IMR-90 (cell line): ENCODE measurements around the gene ANK3. TPM values are rescaled to one million over a fixed set of nuclear protein-coding genes. Genes with fewer than 3 reads are reported as not detected.

Source experiments
- ATAC-seq: fragments of 200-7000 bp; cut with Tn5 transposase; 2 replicates; pipeline ENCODE4 v1.9.1; 2020; ENCODE audit warnings: low read depth, mild to moderate bottlenecking, moderate library complexity
- BruUV-seq: library from RNA; stranded (reverse); fragments of 400-500 nt; replicated peaks from 2 replicates; lab custom pipeline; 2021; lab: Mats Ljungman, UMichigan
- CTCF ChIA-PET: fragments of 300-600 bp; formaldehyde crosslinking; extraction: SDS; loops from one replicate; lab custom pipeline; 2021; ENCODE audit warnings: antibody characterized with exemption; lab: Yijun Ruan, JAX
- POLR2A ChIA-PET: fragments of 300-600 bp; sonication (Branson Sonifier 250); formaldehyde crosslinking; loops from one replicate; lab custom pipeline; 2022; ENCODE audit warnings: antibody characterized with exemption; ENCODE audit not compliant: unreplicated experiment; lab: Charles Lee
- DNase-seq: peaks from one replicate; pipeline ENCODE4 v3.0.0; 2013
- H2AFZ ChIP-seq: replicated peaks from 2 replicates; pipeline ENCODE3; 2013; ENCODE audit warnings: low read length, mild to moderate bottlenecking; ENCODE audit not compliant: poor library complexity
- H2AK5ac ChIP-seq: 2 replicates; pipeline ENCODE4 v1.6.1; 2013; ENCODE audit warnings: low read depth, low read length, inconsistent platforms
- H2AK9ac ChIP-seq: replicated peaks from 2 replicates; pipeline ENCODE3; 2013; ENCODE audit warnings: mild to moderate bottlenecking, low read depth, low read length, moderate library complexity; ENCODE audit not compliant: poor library complexity
- H2BK120ac ChIP-seq: 2 replicates; pipeline ENCODE4 v1.6.1; 2013; ENCODE audit warnings: low read depth, low read length, inconsistent platforms
- H2BK15ac ChIP-seq: 3 replicates; pipeline ENCODE4 v1.6.1; 2013; ENCODE audit warnings: low read depth, low read length, inconsistent platforms
- H2BK20ac ChIP-seq: 2 replicates; pipeline ENCODE4 v1.6.1; 2013; ENCODE audit warnings: low read depth, mild to moderate bottlenecking, inconsistent platforms, low read length, moderate library complexity
- H2BK5ac ChIP-seq: 2 replicates; pipeline ENCODE4 v1.6.1; 2013; ENCODE audit warnings: mild to moderate bottlenecking, low read depth, low read length, inconsistent platforms; ENCODE audit not compliant: poor library complexity, severe bottlenecking
- H3K14ac ChIP-seq: replicated peaks from 2 replicates; pipeline ENCODE4 v1.6.1; 2013; ENCODE audit warnings: low read depth, low read length, inconsistent platforms
- H3K18ac ChIP-seq: 2 replicates; pipeline ENCODE4 v1.6.1; 2013; ENCODE audit warnings: low read depth, low read length, control low read depth
- H3K23ac ChIP-seq: 2 replicates; pipeline ENCODE4 v1.6.1; 2013; ENCODE audit warnings: low read depth, low read length, inconsistent platforms
- H3K27ac ChIP-seq: 2 replicates; pipeline ENCODE4 v1.5.1; 2013; ENCODE audit warnings: mild to moderate bottlenecking, control low read depth, low read length; ENCODE audit not compliant: insufficient read depth
- H3K27me3 ChIP-seq: 2 replicates; pipeline ENCODE4 v1.6.1; 2013; ENCODE audit warnings: low read length; ENCODE audit not compliant: control insufficient read depth, insufficient read depth
- H3K36me3 ChIP-seq: 2 replicates; pipeline ENCODE4 v1.6.1; 2013; ENCODE audit warnings: low read length, mixed read lengths; ENCODE audit not compliant: control insufficient read depth, insufficient read depth
- H3K4ac ChIP-seq: 2 replicates; pipeline ENCODE4 v1.6.1; 2013; ENCODE audit warnings: low read depth, low read length, inconsistent platforms
- H3K4me1 ChIP-seq: 2 replicates; pipeline ENCODE4 v1.6.1; 2013; ENCODE audit warnings: low read length, mixed read lengths; ENCODE audit not compliant: control insufficient read depth, insufficient read depth
- H3K4me2 ChIP-seq: 2 replicates; pipeline ENCODE4 v1.6.1; 2013; ENCODE audit warnings: low read depth, mild to moderate bottlenecking, control low read depth, low read length, moderate library complexity
- H3K4me3 ChIP-seq: 2 replicates; pipeline ENCODE4 v1.5.1; 2013; ENCODE audit warnings: low read depth, mild to moderate bottlenecking, control low read depth, low read length, moderate library complexity; ENCODE audit not compliant: insufficient read depth
- H3K56ac ChIP-seq: 2 replicates; pipeline ENCODE4 v1.6.1; 2013; ENCODE audit warnings: low read length, inconsistent platforms; ENCODE audit not compliant: insufficient read depth; ENCODE audit errors: extremely low read depth
- H3K79me1 ChIP-seq, 2 experiments: 2 replicates each; pipeline ENCODE4 v1.6.1; 2013; ENCODE audit warnings: low read length in 2 of 2, inconsistent platforms in 1 of 2, low read depth in 1 of 2
- H3K9ac ChIP-seq: 2 replicates; pipeline ENCODE4 v1.6.1; 2013; ENCODE audit warnings: low read depth, low read length, control low read depth
- H3K9me1 ChIP-seq: 2 replicates; pipeline ENCODE4 v1.6.1; 2013; ENCODE audit warnings: low read length, inconsistent platforms; ENCODE audit not compliant: insufficient read depth
- H3K9me3 ChIP-seq: 2 replicates; pipeline ENCODE4 v1.6.1; 2013; ENCODE audit warnings: low read length; ENCODE audit not compliant: control insufficient read depth, insufficient read depth
- H4K20me1 ChIP-seq: 2 replicates; pipeline ENCODE4 v1.6.1; 2013; ENCODE audit warnings: low read length, inconsistent platforms; ENCODE audit not compliant: insufficient read depth
- H4K5ac ChIP-seq: 2 replicates; pipeline ENCODE4 v1.6.1; 2013; ENCODE audit warnings: mild to moderate bottlenecking, low read depth, low read length, control low read depth
- H4K8ac ChIP-seq, 2 experiments: 2 replicates each; pipeline ENCODE4 v1.6.1; 2013; ENCODE audit warnings: low read depth in 2 of 2, low read length in 2 of 2, control low read depth in 1 of 2, inconsistent platforms in 1 of 2
- H4K91ac ChIP-seq: 2 replicates; pipeline ENCODE4 v1.6.1; 2013; ENCODE audit warnings: low read depth, low read length, inconsistent platforms; ENCODE audit not compliant: insufficient read depth
- CEBPB ChIP-seq: IDR thresholded peaks from 2 replicates; pipeline ENCODE4 v1.6.1; 2012; ENCODE audit warnings: low read depth, low read length, improper control_type of control experiment
- CHD1 ChIP-seq: IDR thresholded peaks from 2 replicates; pipeline ENCODE4 v1.6.1; 2012; ENCODE audit warnings: low read depth, low read length, improper control_type of control experiment
- FOS ChIP-seq: fragments of 150-350 bp; IDR thresholded peaks from 2 replicates; pipeline ENCODE4 v1.6.1; 2016; ENCODE audit warnings: low read depth, low read length
- MAFK ChIP-seq: IDR thresholded peaks from 2 replicates; pipeline ENCODE4 v1.6.1; 2012; ENCODE audit warnings: low read depth, low read length, improper control_type of control experiment
- MAZ ChIP-seq: IDR thresholded peaks from 2 replicates; pipeline ENCODE4 v1.6.1; 2012; ENCODE audit warnings: low read depth, mild to moderate bottlenecking, low read length, improper control_type of control experiment, moderate library complexity, borderline replicate concordance
- NFE2L2 ChIP-seq: fragments of 150-350 bp; IDR thresholded peaks from 2 replicates; pipeline ENCODE4 v1.6.1; 2016; ENCODE audit warnings: low read depth, mild to moderate bottlenecking, low read length
- POLR2A ChIP-seq: IDR thresholded peaks from 2 replicates; pipeline ENCODE4 v1.6.1; 2012; ENCODE audit warnings: mild to moderate bottlenecking, low read depth, low read length
- WGBS, 2 experiments: methylation state at CpG; one replicate each; pipeline versions ENCODE4 v1.1.5 to v1.1.7; 2013; ENCODE audit warnings: missing lambda C conversion rate in 2 of 2; ENCODE audit not compliant: insufficient read length in 1 of 2; ENCODE audit errors: extremely low coverage in 2 of 2; 5-methylcytosine and 5-hydroxymethylcytosine counted together
- dilution Hi-C: fragments of 300-500 bp; cut with HindIII; formaldehyde crosslinking; loops from one replicate; pipeline ENCODE4 v1.14.3; 2018; ENCODE audit warnings: low sequenced_read_pairs; ENCODE audit not compliant: unreplicated experiment
- in situ Hi-C: fragments of 300-500 bp; cut with MboI; formaldehyde crosslinking; loops from 3 replicates; pipeline ENCODE4 v1.14.3; 2019; ENCODE audit warnings: low sequenced_read_pairs, inconsistent platforms, mixed read lengths
- intact Hi-C: fragments of 100-400 bp; cut with micrococcal nuclease; formaldehyde crosslinking; loops from 2 replicates; pipeline ENCODE4 v1.10.0; 2022
- polyA plus RNA-seq, 3 experiments: library from polyadenylated mRNA; depleted of rRNA; stranded (reverse); fragments of >200 nt; gene quantifications; 2 replicates each; pipeline ENCODE4 v1.2.3, GENCODE V29; 2012; ENCODE audit warnings: low replicate concordance in 1 of 3
- total RNA-seq: library from RNA; depleted of rRNA; stranded (reverse); fragments of >200 nt; gene quantifications from 2 replicates; pipeline ENCODE4 v1.2.3, GENCODE V29; 2012
- TF ChIP-seq, protein P1 (sequence below): conservative IDR thresholded peaks from 2 replicates; pipeline ENCODE4 v1.5.1; 2012; ENCODE audit warnings: mild to moderate bottlenecking, low read depth, low read length, improper control_type of control experiment
- TF ChIP-seq, protein P2 (sequence below): fragments of 150-350 bp; IDR thresholded peaks from 2 replicates; pipeline ENCODE4 v1.6.1; 2016; ENCODE audit warnings: low read depth, mild to moderate bottlenecking, low read length, moderate library complexity, borderline replicate concordance

The ANK3 gene
- total and polyA plus RNA-seq, 2 of the 4 experiments (the other 2 are of a cell fraction): 0.63 to 1.8 TPM

DNA sequence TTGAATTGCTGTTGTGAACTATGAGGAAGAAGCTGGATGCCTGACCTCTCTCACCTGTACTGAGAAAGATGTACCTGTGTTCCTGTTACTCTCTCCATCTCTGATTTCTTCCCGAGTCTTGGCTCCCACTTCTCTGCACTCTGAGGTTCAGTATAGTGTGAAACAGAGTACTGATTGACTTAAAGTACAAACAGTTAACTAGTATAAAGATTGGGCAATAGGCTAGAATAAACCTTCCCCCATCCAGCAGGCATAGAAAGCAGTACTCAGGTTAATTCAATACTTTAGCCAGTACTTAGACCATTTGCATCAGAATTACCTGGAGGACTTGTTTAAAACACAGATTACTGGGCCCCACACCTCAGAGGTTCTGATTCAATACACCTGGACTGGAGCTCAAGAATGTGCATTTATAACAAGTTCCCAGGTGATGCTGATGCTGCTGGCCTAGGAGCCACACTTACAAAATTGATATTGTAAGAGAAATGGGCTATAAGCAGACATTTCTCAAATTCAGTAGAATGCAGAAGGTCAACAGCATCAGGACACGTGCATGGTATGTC, 51.6 kb downstream of the ANK3 start:
- H4K91ac ChIP-seq: no peak overlapping the region
- H3K79me1 ChIP-seq: no peaks in the 10 kb centered on the region
- TF ChIP-seq, protein P1, sequence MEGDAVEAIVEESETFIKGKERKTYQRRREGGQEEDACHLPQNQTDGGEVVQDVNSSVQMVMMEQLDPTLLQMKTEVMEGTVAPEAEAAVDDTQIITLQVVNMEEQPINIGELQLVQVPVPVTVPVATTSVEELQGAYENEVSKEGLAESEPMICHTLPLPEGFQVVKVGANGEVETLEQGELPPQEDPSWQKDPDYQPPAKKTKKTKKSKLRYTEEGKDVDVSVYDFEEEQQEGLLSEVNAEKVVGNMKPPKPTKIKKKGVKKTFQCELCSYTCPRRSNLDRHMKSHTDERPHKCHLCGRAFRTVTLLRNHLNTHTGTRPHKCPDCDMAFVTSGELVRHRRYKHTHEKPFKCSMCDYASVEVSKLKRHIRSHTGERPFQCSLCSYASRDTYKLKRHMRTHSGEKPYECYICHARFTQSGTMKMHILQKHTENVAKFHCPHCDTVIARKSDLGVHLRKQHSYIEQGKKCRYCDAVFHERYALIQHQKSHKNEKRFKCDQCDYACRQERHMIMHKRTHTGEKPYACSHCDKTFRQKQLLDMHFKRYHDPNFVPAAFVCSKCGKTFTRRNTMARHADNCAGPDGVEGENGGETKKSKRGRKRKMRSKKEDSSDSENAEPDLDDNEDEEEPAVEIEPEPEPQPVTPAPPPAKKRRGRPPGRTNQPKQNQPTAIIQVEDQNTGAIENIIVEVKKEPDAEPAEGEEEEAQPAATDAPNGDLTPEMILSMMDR: no peak
- TF ChIP-seq MAFK (no peak), CEBPB (peak; percentile 50), MAZ (no peak), POLR2A (no peak), FOS (no peak), NFE2L2 (no peak), CHD1 (no peak)
- TF ChIP-seq, protein P2, sequence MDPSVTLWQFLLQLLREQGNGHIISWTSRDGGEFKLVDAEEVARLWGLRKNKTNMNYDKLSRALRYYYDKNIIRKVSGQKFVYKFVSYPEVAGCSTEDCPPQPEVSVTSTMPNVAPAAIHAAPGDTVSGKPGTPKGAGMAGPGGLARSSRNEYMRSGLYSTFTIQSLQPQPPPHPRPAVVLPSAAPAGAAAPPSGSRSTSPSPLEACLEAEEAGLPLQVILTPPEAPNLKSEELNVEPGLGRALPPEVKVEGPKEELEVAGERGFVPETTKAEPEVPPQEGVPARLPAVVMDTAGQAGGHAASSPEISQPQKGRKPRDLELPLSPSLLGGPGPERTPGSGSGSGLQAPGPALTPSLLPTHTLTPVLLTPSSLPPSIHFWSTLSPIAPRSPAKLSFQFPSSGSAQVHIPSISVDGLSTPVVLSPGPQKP: no peak
- H3K9ac ChIP-seq: no peak overlapping the region
- H3K4me2 ChIP-seq: 0 out of 2 replicates have a peak overlapping the region, but pooled peaks have one; percentile 16
- H3K9me1 ChIP-seq: peaks cover 2% of the 10 kb centered on the region; the same call in 1 of the 2 replicates
- dilution Hi-C loops: no loop called here
- no peaks in the 10 kb centered on the region for H4K20me1 ChIP-seq
- no TSS peak for BruUV-seq
- ATAC-seq: peak; percentile 24; the same call in 1 of the 2 replicates
- H2BK15ac ChIP-seq: peak overlapping the region; percentile 56
- H3K27ac ChIP-seq: no peak overlapping the region
- H3K9me3 ChIP-seq: no peaks in the 10 kb centered on the region
- WGBS, 2 experiments: no CpG with 5 or more reads among the region's 2 CpGs
- no peaks in the 10 kb centered on the region for H3K36me3 ChIP-seq
- peak overlapping the region; percentile 27; the same call in 1 of the 2 replicates for H2BK120ac ChIP-seq
- H3K4ac ChIP-seq: peak overlapping the region; percentile 26; the same call in 1 of the 2 replicates
- H4K8ac ChIP-seq: 0 out of 4 replicates have a peak overlapping the region, but pooled peaks of 1 of the 2 experiments have one; percentile 20
- H2AK5ac ChIP-seq: peak overlapping the region; percentile 38; the same call in 1 of the 2 replicates
- H2BK5ac ChIP-seq: no peak overlapping the region
- intact Hi-C loops: no loop called here
- H3K56ac ChIP-seq: no peak overlapping the region
- peak overlapping the region; percentile 75; the same call in 1 of the 2 replicates for H3K18ac ChIP-seq
- in situ Hi-C loops: no loop called here
- no peak overlapping the region for H3K4me3 ChIP-seq
- H3K23ac ChIP-seq: no peak overlapping the region
- POLR2A ChIA-PET: no interaction called here
- peak overlapping the region; percentile 71; the same call in 1 of the 2 replicates for H4K5ac ChIP-seq
- DNase-seq: no peak
- H2BK20ac ChIP-seq: peak overlapping the region; percentile 53; the same call in 1 of the 2 replicates
- no peak overlapping the region for H3K14ac ChIP-seq
- no peak overlapping the region for H2AK9ac ChIP-seq
- CTCF ChIA-PET: no interaction called here
- H3K27me3 ChIP-seq: no peaks in the 10 kb centered on the region
- H3K4me1 ChIP-seq: peaks cover 8% of the 10 kb centered on the region; the same call in 1 of the 2 replicates
- no peak overlapping the region for H2AFZ ChIP-seq
